GM19397 (cell line): ENCODE measurements around the gene TMCO4.

Source experiments
- ATAC-seq: cut with Tn5 transposase; IDR thresholded peaks from one replicate; pipeline ENCODE4 v1.9.1; 2021; ENCODE audit warnings: mild to moderate bottlenecking, moderate library complexity; ENCODE audit not compliant: unreplicated experiment

Gene TMCO4

GRCh38 chr1:19750882-19751276, 48.8 kb downstream of the TMCO4 start:
- ATAC-seq, result no peak

- ATAC-seq, result no peak
Measured at GRCh38 chr1:19750101-19750881, 49.4 kb downstream of the TMCO4 start.

GRCh38 chr1:19749685-19750084, 50.0 kb downstream of the TMCO4 start:
- no peak for ATAC-seq

GRCh38 chr1:19747761-19748160, 52.0 kb downstream of the TMCO4 start:
- no peak for ATAC-seq

GRCh38 chr1:19744886-19745285, 54.8 kb downstream of the TMCO4 start:
- ATAC-seq, result no peak

GRCh38 chr1:19744335-19744743, 55.4 kb downstream of the TMCO4 start:
- ATAC-seq, result no peak

- no peak for ATAC-seq
Measured at GRCh38 chr1:19743793-19744192, 55.9 kb downstream of the TMCO4 start.

- ATAC-seq, result no peak
Measured at GRCh38 chr1:19743180-19743579, 56.5 kb downstream of the TMCO4 start.

GRCh38 chr1:19739628-19740027, 60.1 kb downstream of the TMCO4 start:
- no peak for ATAC-seq

GRCh38 chr1:19738669-19739068, 61.0 kb downstream of the TMCO4 start:
- no peak for ATAC-seq

GRCh38 chr1:19738076-19738475, 61.6 kb downstream of the TMCO4 start:
- ATAC-seq, result no peak

GRCh38 chr1:19737104-19737825, 62.5 kb downstream of the TMCO4 start:
- ATAC-seq, result no peak

- ATAC-seq, result no peak
Measured at GRCh38 chr1:19735440-19736127, 64.1 kb downstream of the TMCO4 start.

- ATAC-seq, result no peak
Measured at GRCh38 chr1:19734472-19734999, 65.2 kb downstream of the TMCO4 start.

GRCh38 chr1:19734056-19734455, 65.7 kb downstream of the TMCO4 start:
- no peak for ATAC-seq

GRCh38 chr1:19733615-19734014, 66.1 kb downstream of the TMCO4 start:
- ATAC-seq, result no peak

GRCh38 chr1:19731311-19731821, 68.3 kb downstream of the TMCO4 start:
- no peak for ATAC-seq

GRCh38 chr1:19730793-19731192, 68.9 kb downstream of the TMCO4 start:
- ATAC-seq, result no peak

GRCh38 chr1:19730232-19730631, 69.5 kb downstream of the TMCO4 start:
- ATAC-seq, result no peak

- no peak for ATAC-seq
Measured at GRCh38 chr1:19728413-19729145, 71.1 kb downstream of the TMCO4 start.

GRCh38 chr1:19725606-19726005, 74.1 kb downstream of the TMCO4 start:
- ATAC-seq, result no peak
